ENCODE results near the gene PSMD14.

DNA sequence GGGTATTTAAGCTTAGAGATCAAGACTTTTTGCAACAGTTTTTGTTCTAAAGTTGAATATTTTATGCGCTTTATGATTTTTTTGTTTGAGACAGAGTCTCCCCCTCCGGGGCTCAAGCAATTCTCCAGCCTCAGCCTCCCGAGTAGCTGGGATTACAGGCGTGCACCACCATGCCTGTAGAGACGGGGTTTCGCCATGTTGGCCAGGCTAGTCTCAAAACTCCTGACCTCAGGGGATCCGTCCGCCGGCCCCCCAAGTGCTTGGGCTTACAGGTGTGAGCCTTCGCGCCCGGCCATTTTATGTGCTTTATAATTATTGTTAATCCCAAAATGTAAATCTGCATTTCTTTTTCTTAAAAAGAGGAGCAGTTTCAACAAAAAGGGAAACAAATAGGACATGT is 136.9 kb downstream of the PSMD14 start:
- no peak for TF ChIP-seq ZNF274 (IDR thresholded peaks at IDR 0.05; ENCODE audit: low read depth, low read length)
- TF ChIP-seq YY1 (IDR thresholded peaks at IDR 0.05; ENCODE audit: insufficient read depth, insufficient read length) = no peak

Measured in NT2/D1 (cell line).